PC-9 (cell line): ENCODE data around the gene GMEB1. TPM values are rescaled to one million over a fixed set of nuclear protein-coding genes. Genes with fewer than 3 reads are reported as not detected.
A peak's percentile ranks its signal among the peaks of the same experiment; 100 is the strongest.

Source experiments
- BruUV-seq: library from RNA; stranded (reverse); fragments of 400-500 nt; replicated peaks from 2 replicates; lab custom pipeline; 2021; lab: Mats Ljungman, UMichigan
- CTCF ChIA-PET: fragments of 300-600 bp; sonication (Branson Sonifier 250); formaldehyde crosslinking; loops from one replicate; lab custom pipeline; 2022; ENCODE audit warnings: antibody characterized with exemption; lab: Charles Lee
- POLR2A ChIA-PET: fragments of 300-600 bp; sonication (Branson Sonifier 250); formaldehyde crosslinking; loops from one replicate; lab custom pipeline; 2022; ENCODE audit warnings: antibody characterized with exemption; ENCODE audit not compliant: unreplicated experiment; lab: Charles Lee
- DNase-seq, 2 experiments: peaks; one replicate each; pipeline versions ENCODE4 v3.0.0 to v3.0.0-alpha.2; 2015 to 2022; ENCODE audit warnings: mixed read lengths in 1 of 2
- H2AFZ ChIP-seq: fragments of 200-600 bp; sonication (generic); 2 replicates; pipeline ENCODE4 v1.8.1; 2017; ENCODE audit warnings: antibody characterized with exemption
- H3F3A ChIP-seq: fragments of 200-600 bp; sonication (generic); 2 replicates; pipeline ENCODE4 v1.8.1; 2017; ENCODE audit warnings: antibody characterized with exemption, mild to moderate bottlenecking, low read depth; ENCODE audit not compliant: insufficient read depth
- H3K27ac ChIP-seq: fragments of 200-600 bp; sonication (generic); 2 replicates; pipeline ENCODE4 v1.6.1; 2016; ENCODE audit warnings: mixed run types
- H3K27me3 ChIP-seq: fragments of 200-600 bp; sonication (generic); 2 replicates; pipeline ENCODE4 v1.6.1; 2016; ENCODE audit warnings: low read depth, mixed run types; ENCODE audit not compliant: insufficient read depth
- H3K36me3 ChIP-seq: fragments of 200-600 bp; sonication (generic); 2 replicates; pipeline ENCODE4 v1.6.1; 2016; ENCODE audit warnings: low read depth, mixed run types
- H3K4me1 ChIP-seq: fragments of 200-600 bp; sonication (generic); replicated peaks from 2 replicates; pipeline ENCODE4 v1.6.1; 2016; ENCODE audit warnings: mixed run types; ENCODE audit not compliant: insufficient read depth
- H3K4me2 ChIP-seq: fragments of 200-600 bp; sonication (generic); 2 replicates; pipeline ENCODE4 v1.6.1; 2017; ENCODE audit warnings: mixed run types
- H3K4me3 ChIP-seq: fragments of 200-600 bp; sonication (generic); 2 replicates; pipeline ENCODE4 v1.6.1; 2016; ENCODE audit warnings: mixed run types
- H3K79me2 ChIP-seq: fragments of 200-600 bp; sonication (generic); 2 replicates; pipeline ENCODE4 v1.6.1; 2017; ENCODE audit warnings: low read depth, mixed run types
- H3K9me2 ChIP-seq: fragments of 200-600 bp; sonication (generic); 2 replicates; pipeline ENCODE4 v1.8.1; 2017; ENCODE audit warnings: mild to moderate bottlenecking; ENCODE audit not compliant: insufficient read depth
- H3K9me3 ChIP-seq: fragments of 200-600 bp; sonication (generic); 2 replicates; pipeline ENCODE4 v1.8.1; 2016; ENCODE audit warnings: low read depth; ENCODE audit not compliant: insufficient read depth
- H4K20me1 ChIP-seq: fragments of 200-600 bp; sonication (generic); 2 replicates; pipeline ENCODE4 v1.8.1; 2017; ENCODE audit not compliant: insufficient read depth
- EZH2 ChIP-seq: fragments of 200-600 bp; sonication (generic); IDR thresholded peaks from 2 replicates; pipeline ENCODE4 v1.8.0; 2017; ENCODE audit warnings: antibody characterized with exemption, low read depth
- intact Hi-C: fragments of 100-400 bp; cut with micrococcal nuclease; formaldehyde crosslinking; loops from one replicate; pipeline ENCODE4 v1.10.0; 2022; ENCODE audit not compliant: unreplicated experiment
- total RNA-seq: library from RNA; stranded (reverse); gene quantifications from 2 replicates; pipeline ENCODE4 v1.2.3, GENCODE V29; 2021
- TF ChIP-seq, protein P1 (sequence below): fragments of 200-600 bp; sonication (generic); conservative IDR thresholded peaks from 2 replicates; pipeline ENCODE4 v1.6.1; 2017; ENCODE audit warnings: mixed run types, antibody characterized with exemption, mild to moderate bottlenecking, moderate library complexity

GMEB1 gene
- total RNA-seq, 1 experiment from 2014 or later, result 9.7 TPM

DNA sequence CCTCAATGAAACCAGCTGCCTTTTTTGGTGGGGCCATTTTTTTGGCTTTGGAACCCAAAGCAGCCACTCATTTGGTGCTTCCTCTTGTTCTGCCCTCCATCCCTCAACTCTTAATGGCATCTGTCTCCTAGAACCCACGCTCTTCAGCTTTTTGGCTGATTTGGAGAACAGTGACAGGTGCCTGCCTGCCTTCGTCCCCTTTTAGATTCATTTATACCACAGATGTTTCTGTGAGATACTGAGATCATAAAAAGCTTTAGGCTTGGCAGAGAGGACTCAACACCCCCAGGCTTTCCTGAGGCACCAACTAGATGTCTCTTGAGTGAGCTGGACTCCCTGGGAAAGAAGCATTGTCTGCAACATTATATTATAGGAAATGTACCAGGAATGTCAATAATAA is 47.8 kb downstream of the GMEB1 start:
- H3K4me3 ChIP-seq, result no peak overlapping the region
- CTCF ChIA-PET, result no interaction called here
- no peak overlapping the region for H2AFZ ChIP-seq
- no peak overlapping the region for H3K27ac ChIP-seq
- TF ChIP-seq EZH2, result no peak
- TF ChIP-seq, protein P1, sequence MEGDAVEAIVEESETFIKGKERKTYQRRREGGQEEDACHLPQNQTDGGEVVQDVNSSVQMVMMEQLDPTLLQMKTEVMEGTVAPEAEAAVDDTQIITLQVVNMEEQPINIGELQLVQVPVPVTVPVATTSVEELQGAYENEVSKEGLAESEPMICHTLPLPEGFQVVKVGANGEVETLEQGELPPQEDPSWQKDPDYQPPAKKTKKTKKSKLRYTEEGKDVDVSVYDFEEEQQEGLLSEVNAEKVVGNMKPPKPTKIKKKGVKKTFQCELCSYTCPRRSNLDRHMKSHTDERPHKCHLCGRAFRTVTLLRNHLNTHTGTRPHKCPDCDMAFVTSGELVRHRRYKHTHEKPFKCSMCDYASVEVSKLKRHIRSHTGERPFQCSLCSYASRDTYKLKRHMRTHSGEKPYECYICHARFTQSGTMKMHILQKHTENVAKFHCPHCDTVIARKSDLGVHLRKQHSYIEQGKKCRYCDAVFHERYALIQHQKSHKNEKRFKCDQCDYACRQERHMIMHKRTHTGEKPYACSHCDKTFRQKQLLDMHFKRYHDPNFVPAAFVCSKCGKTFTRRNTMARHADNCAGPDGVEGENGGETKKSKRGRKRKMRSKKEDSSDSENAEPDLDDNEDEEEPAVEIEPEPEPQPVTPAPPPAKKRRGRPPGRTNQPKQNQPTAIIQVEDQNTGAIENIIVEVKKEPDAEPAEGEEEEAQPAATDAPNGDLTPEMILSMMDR, result no peak
- no peaks in the 10 kb centered on the region for H4K20me1 ChIP-seq
- H3K4me2 ChIP-seq, result no peak overlapping the region
- H3K9me2 ChIP-seq, result no peaks in the 10 kb centered on the region
- DNase-seq, result no peak
- no peaks in the 10 kb centered on the region for H3K9me3 ChIP-seq
- H3K36me3 ChIP-seq, result no peaks in the 10 kb centered on the region
- 0 out of 2 replicates have a peak, but pooled peaks cover 4% of the 10 kb centered on the region for H3K4me1 ChIP-seq
- H3K27me3 ChIP-seq, result no peaks in the 10 kb centered on the region
- POLR2A ChIA-PET, result no interaction called here
- intact Hi-C loops, result no loop called here
- BruUV-seq, result no TSS peak
- no peaks in the 10 kb centered on the region for H3F3A ChIP-seq
- no peaks in the 10 kb centered on the region for H3K79me2 ChIP-seq

DNA sequence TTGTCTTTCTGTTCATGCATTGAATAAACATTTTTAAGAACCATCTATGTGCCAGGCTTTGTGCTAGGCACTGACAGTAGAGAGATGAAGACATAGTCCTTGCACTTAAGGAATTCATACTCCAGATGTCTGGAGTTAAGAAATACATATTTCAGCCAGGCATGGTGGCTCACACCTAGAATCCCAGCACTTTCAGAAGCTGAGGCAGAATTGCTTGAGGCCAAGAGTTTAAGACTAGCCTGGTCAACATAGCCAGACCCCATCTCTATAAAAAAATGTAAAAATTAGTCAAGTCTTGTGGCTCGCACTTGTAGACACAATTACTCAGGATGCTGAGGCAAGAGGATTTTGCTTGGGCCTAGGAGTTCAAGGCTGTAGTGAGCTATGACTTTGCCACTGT is 49.6 kb downstream of the GMEB1 start:
- Histone ChIP-seq H3K4me2 (no peak overlapping the region), H4K20me1 (no peaks in the 10 kb centered on the region), H3K9me3 (no peaks in the 10 kb centered on the region), H3K4me1 (0 out of 2 replicates have a peak, but pooled peaks cover 4% of the 10 kb centered on the region), H3K79me2 (no peaks in the 10 kb centered on the region), H3F3A (no peaks in the 10 kb centered on the region), H3K9me2 (no peaks in the 10 kb centered on the region), H3K4me3 (no peak overlapping the region), H3K27me3 (no peaks in the 10 kb centered on the region), H2AFZ (no peak overlapping the region), H3K27ac (no peak overlapping the region), H3K36me3 (no peaks in the 10 kb centered on the region)
- intact Hi-C loops, result no loop called here
- no peak for DNase-seq
- ChIA-PET POLR2A (interaction anchor here (0.8 kb wide), 1 partner anchor 18 kb away, joined by 4 read pairs; no protein-coding TSS in a partner anchor), CTCF (no interaction called here)
- TF ChIP-seq, protein P1, result no peak
- no peak for TF ChIP-seq EZH2
- no TSS peak for BruUV-seq

DNA sequence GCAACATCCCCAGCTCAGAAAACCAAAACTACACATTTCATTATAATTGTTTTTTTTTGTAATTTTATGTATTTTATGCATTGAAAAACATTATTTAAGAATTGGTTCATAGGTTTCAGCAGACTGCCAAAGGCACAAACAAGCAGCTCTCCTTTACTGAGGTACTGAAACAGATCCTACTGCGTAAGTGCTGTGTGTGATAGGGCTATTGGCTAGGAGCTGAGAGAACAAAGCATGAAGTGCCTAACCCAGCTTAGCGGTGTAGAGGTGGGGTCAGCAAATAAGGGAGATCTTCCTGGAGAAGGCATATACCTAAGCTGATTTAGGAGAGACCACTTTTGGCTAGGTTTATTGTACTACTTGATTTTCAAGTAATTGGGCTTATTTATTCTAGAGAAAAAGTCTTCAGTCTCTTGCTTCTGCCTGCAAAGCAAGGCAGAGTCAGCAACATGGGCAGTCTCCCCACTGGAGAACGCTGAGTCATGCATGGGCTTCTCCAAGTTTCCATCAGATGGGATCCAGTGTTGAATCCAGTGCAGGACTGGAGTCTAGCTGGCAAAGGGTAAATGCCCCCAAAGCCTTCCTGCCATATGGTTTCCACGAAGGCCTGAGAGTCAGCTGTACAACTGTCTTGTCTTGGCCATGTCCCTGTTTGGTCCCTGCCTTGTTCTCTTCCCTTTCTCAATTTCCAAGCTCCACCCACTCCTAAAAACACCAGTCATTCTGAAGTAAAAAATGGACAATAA is 50.2 kb downstream of the GMEB1 start:
- TF ChIP-seq, protein P1, result no peak
- TF ChIP-seq EZH2, result no peak
- BruUV-seq, result no TSS peak

More for the DNA sequence above, 50.2 kb downstream of the GMEB1 start:
- intact Hi-C loops, result no loop called here
- Histone ChIP-seq H3K4me3 (no peak overlapping the region), H3K27ac (peak overlapping the region; percentile 16; the same call in 1 of the 2 replicates), H2AFZ (no peak overlapping the region), H3K4me2 (no peak overlapping the region), H4K20me1 (no peaks in the 10 kb centered on the region), H3K4me1 (0 out of 2 replicates have a peak, but pooled peaks cover 4% of the 10 kb centered on the region), H3K36me3 (no peaks in the 10 kb centered on the region), H3F3A (no peaks in the 10 kb centered on the region), H3K9me3 (no peaks in the 10 kb centered on the region), H3K27me3 (no peaks in the 10 kb centered on the region), H3K9me2 (no peaks in the 10 kb centered on the region), H3K79me2 (no peaks in the 10 kb centered on the region)
- POLR2A ChIA-PET, result interaction anchor here (0.8 kb wide), 1 partner anchor 17 kb away, joined by 4 read pairs; no protein-coding TSS in a partner anchor
- DNase-seq, result no peak
- CTCF ChIA-PET, result no interaction called here
